Measurements from ENCODE around the gene TBX20.
"Not testable (repeated sequence)": the region's sequence is repeated elsewhere in the genome, so short reads cannot be mapped to it uniquely, and the experiment has no call there.

Gene TBX20

GRCh38 chr7:35232994-35233393 lies 20.9 kb downstream of the TBX20 start:
- H3K4me3 ChIP-seq (ENCODE audit: low read depth, low read length): no peak overlapping the region
- TF ChIP-seq CTCF (IDR thresholded peaks at IDR 0.05; ENCODE audit: low read depth, low read length, missing control alignments): no peak
- no peak for DNase-seq (ENCODE audit: low read depth)

- H3K4me3 ChIP-seq (ENCODE audit: low read depth, low read length); DNase-seq (ENCODE audit: low read depth): not testable (repeated sequence)
Measured at GRCh38 chr7:35231221-35231620, 22.7 kb downstream of the TBX20 start.

GRCh38 chr7:35229116-35229780 lies 24.7 kb downstream of the TBX20 start:
- not testable (repeated sequence) for DNase-seq (ENCODE audit: low read depth); H3K4me3 ChIP-seq (ENCODE audit: low read depth, low read length)

GRCh38 chr7:35228496-35229051 lies 25.3 kb downstream of the TBX20 start:
- not testable (repeated sequence) for H3K4me3 ChIP-seq (ENCODE audit: low read depth, low read length); DNase-seq (ENCODE audit: low read depth)

DNA sequence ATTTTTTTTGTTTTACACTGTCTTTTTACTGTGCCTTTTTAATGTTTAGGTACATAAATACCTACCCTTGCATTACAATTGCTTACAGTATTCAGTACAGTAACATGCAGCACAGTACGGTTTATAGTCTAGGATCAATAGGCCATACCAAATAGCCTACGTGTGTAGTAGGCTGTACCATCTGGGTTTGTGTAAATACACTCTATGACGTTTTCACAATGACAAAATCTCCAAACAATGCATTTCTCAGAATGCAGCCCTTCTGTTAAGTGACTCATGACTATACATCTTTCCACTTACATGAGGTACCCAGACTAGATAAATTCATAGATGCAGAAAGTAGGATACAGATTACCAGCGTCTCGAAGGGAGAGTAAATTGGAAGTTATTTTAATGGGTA lies 26.5 kb downstream of the TBX20 start:
- H3K4me3 ChIP-seq (ENCODE audit: low read depth, low read length); DNase-seq (ENCODE audit: low read depth): not testable (repeated sequence)

DNA sequence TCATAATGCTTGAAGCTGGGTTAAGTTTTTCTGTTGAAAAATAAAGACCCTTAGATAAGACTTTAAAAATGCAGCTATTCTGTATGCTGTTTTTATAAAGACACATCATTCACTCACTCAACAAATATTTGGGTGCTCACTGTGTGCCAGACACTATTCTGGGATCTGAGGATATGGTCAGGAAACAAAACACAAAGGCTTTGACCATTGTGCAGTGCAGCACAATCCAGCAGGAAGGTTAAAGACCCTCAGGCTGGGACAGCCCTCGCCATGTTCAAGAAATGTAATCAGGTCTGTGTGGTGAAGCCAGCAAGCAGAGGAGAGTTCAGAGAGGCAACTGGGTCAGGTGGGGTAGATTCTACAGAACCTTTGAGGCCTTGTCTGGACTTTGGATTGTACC lies 31.5 kb downstream of the TBX20 start:
- DNase-seq (ENCODE audit: low read depth); H3K4me3 ChIP-seq (ENCODE audit: low read depth, low read length): not testable (repeated sequence)

- DNase-seq (ENCODE audit: low read depth); H3K4me3 ChIP-seq (ENCODE audit: low read depth, low read length): not testable (repeated sequence)
Measured at GRCh38 chr7:35220176-35220575, 33.7 kb downstream of the TBX20 start.

DNA sequence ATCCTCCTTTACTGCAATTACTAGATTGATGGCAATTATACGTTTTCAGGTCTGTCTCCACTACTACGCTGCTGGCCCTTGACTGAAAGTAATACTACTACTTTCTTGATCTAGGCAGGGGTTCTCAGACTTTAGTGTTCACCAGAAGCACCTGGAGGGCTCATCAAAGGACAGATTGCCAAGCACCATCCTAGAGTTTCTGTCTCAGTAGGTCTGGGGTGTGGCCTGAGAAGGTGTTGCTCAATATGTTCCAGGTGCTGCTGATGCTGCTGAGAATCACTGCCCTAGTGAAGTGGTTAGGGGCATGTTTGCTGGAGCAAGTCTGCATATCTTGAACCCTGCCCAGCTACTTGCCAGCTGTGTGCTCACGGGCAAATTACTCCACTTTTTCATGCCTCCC lies 37.9 kb downstream of the TBX20 start:
- not testable (repeated sequence) for DNase-seq (ENCODE audit: low read depth); H3K4me3 ChIP-seq (ENCODE audit: low read depth, low read length)

- DNase-seq (ENCODE audit: low read depth); H3K4me3 ChIP-seq (ENCODE audit: low read depth, low read length): not testable (repeated sequence)
Measured at GRCh38 chr7:35215063-35215462, 38.8 kb downstream of the TBX20 start.

DNA sequence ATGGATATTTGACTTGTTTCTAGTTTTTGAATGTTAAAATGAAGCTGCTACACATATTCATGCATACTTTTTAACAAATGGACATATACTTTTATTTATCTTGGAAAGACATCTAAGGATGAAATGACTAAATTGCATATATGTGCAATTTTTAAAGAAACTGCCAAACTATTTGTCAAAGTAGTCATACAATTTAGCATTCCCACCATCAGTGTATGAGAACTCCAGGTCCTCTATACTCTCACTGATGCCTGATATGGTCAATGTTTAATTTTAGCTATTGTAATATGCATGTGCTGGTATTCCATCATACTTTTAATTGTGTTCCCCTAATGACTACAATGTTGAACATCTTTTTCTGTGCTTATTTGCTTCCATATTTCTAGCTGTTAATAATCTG lies 47.0 kb downstream of the TBX20 start:
- DNase-seq (ENCODE audit: low read depth); H3K4me3 ChIP-seq (ENCODE audit: low read depth, low read length): not testable (repeated sequence)

DNA sequence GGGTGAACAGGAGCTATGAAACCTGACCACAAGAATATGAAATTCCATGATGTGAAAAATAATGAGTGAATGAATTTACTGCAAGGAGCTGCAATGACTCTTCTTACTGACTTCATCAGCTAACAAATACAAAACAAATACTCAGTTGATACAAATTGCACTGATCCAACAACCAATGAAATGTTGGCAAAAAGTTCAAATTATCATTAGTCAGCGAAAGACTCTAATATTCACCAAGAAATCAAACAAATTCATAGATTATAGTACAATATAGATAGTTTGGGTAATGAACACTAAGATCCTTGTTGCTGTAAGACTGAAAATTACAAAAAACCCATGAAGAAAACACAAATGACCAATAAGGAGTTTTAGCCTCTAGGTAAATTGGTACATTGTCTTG lies 49.0 kb downstream of the TBX20 start:
- DNase-seq (ENCODE audit: low read depth); H3K4me3 ChIP-seq (ENCODE audit: low read depth, low read length): not testable (repeated sequence)

- DNase-seq (ENCODE audit: low read depth): not testable (repeated sequence)
Measured at GRCh38 chr7:35204031-35204430, 49.9 kb downstream of the TBX20 start.

GRCh38 chr7:35202353-35202752 lies 51.5 kb downstream of the TBX20 start:
- not testable (repeated sequence) for H3K4me3 ChIP-seq (ENCODE audit: low read depth, low read length); DNase-seq (ENCODE audit: low read depth)

More at GRCh38 chr7:35204031-35204430, 49.9 kb downstream of the TBX20 start:
- H3K4me3 ChIP-seq (ENCODE audit: low read depth, low read length): not testable (repeated sequence)

DNA sequence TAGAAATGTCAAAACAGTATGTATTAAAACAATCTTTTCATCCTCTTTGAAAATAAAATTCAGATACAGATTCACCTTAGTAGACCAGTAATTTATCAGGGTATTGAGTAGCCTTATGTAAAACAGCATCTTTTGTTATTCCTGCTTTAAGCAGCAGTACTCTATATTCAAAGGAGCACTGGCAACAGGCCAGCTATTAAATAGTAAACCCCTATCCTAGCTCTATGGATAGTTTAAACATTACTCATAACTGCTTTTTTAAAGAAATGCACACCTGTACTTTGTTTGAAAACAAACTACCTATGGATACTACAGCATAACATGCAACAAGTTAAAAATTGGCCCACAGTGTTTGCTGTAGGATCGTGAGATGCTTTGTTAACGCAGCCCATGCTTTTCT lies 53.7 kb downstream of the TBX20 start:
- H3K4me3 ChIP-seq (ENCODE audit: low read depth, low read length); DNase-seq (ENCODE audit: low read depth): not testable (repeated sequence)

DNA sequence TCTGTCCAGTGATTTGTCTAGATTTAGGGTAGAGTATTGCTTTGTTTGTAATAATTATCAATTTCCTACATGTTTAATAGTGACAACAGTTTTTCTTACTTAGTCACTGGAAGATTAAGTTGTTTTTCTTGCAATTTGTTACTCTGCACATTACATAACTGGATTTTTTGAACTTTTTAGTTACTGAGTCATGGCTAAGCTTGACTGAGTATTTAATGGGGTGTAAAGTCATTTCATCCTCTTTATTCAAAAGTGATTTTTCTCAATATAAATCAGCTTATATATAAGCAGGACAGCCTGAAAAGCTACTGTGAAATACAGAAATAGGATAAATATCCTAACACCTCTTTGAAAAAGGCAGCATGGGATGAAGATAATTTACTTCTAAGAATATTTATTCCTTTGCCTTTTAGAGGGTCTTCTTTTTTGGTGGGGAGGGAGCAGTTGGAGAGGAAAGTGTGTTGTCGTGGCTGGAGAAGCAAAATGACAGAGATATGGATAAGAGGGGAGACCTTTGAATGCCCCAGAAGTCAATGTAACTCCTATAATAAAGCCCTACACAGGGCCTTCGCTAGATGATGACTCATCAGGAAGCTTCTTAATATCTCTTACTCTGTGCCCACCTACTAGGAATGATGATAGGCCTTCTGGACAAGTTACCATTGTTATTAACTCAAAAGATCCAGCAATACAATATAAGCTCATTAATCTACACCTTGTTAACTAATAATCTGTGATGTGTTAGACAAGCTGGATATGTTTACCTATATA lies 55.3 kb downstream of the TBX20 start:
- not testable (repeated sequence) for DNase-seq (ENCODE audit: low read depth); H3K4me3 ChIP-seq (ENCODE audit: low read depth, low read length)

DNA sequence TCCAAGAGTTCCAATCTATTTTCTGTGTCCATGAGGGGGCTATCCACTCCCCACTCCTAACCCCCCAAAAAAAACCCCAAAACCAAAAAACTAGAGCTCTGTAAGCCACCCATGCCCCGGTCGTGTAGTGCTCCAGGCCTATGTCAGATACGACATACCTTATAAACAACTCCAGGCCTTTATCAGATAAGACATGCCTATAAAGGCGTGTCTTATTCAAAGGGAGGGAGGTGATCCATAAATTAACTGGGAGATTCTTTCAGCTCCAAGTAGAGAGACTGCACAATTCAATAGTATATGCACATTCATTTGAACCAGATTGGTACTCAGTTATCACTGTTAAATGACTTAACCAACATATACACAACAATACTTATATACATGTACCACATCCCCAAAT lies 62.3 kb downstream of the TBX20 start:
- not testable (repeated sequence) for H3K4me3 ChIP-seq (ENCODE audit: low read depth, low read length); DNase-seq (ENCODE audit: low read depth)

GRCh38 chr7:35190146-35190773 lies 63.6 kb downstream of the TBX20 start:
- not testable (repeated sequence) for H3K4me3 ChIP-seq (ENCODE audit: low read depth, low read length); DNase-seq (ENCODE audit: low read depth)

- DNase-seq (ENCODE audit: low read depth); H3K4me3 ChIP-seq (ENCODE audit: low read depth, low read length): not testable (repeated sequence)
Measured at GRCh38 chr7:35186751-35187150, 67.1 kb downstream of the TBX20 start.
